ENCODE results near the gene AKT1.

DNA sequence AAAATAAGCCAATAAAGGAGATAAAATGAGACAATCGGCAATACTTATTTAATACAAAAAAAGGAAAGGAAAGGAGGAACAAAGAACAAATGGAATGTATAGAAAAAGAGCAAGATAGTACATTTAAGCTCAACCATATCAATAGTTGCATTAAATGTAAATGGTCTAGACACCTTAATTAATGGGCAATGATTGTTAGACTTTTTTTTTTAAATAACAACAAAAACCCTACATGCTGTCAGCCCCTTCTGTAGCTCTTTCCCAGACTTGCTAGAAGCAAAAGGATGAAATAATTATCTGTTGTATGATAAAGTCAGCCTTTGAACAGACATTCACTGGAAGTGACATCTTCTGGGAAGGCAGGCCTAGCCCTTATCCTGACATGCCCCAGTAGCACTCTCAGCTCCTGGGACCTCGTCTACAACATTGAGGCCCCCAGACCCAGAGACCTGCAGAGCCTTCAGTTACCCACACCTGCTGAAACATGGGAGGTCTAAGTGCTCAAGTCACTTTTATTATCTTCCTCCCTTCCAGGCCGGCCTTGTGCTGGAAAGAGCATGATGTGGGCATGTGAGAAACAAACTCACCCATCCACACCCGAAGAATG is 29.2 kb downstream of the AKT1 start:
- no peak for TF ChIP-seq POLR2AphosphoS5 (IDR thresholded peaks at IDR 0.05; ENCODE audit: insufficient read depth in 1 of 2, low read depth in 1 of 2)
- TF ChIP-seq, protein P1, sequence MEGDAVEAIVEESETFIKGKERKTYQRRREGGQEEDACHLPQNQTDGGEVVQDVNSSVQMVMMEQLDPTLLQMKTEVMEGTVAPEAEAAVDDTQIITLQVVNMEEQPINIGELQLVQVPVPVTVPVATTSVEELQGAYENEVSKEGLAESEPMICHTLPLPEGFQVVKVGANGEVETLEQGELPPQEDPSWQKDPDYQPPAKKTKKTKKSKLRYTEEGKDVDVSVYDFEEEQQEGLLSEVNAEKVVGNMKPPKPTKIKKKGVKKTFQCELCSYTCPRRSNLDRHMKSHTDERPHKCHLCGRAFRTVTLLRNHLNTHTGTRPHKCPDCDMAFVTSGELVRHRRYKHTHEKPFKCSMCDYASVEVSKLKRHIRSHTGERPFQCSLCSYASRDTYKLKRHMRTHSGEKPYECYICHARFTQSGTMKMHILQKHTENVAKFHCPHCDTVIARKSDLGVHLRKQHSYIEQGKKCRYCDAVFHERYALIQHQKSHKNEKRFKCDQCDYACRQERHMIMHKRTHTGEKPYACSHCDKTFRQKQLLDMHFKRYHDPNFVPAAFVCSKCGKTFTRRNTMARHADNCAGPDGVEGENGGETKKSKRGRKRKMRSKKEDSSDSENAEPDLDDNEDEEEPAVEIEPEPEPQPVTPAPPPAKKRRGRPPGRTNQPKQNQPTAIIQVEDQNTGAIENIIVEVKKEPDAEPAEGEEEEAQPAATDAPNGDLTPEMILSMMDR (IDR thresholded peaks at IDR 0.05), result no peak
- TF ChIP-seq POLR2A (IDR thresholded peaks at IDR 0.05), result no peak
